T follicular helper cell (primary cell): ENCODE data around the gene EIF2AK2.
A peak's percentile ranks its signal among the peaks of the same experiment; 100 is the strongest.
"Not testable (repeated sequence)": the region's sequence is repeated elsewhere in the genome, so short reads cannot be mapped to it uniquely, and the experiment has no call there.

Source experiments
- DNase-seq: peaks from one replicate; pipeline ENCODE4 v3.0.0-alpha.2; 2020; ENCODE audit warnings: low read depth
- total RNA-seq, 2 experiments: gene quantifications; one replicate each; lab custom pipeline; 2026; lab: John Stamatoyannopoulos, UW

EIF2AK2 gene
- 45.0 to 76.1 reads per million in 2 experiments for total RNA-seq

GRCh38 chr2:37156857-37157714, at the start of gene EIF2AK2:
TSS of gene EIF2AK2 (minus strand) at chr2:37156980. CDS start at chr2:37147806, 9,174 bp downstream.
- DNase-seq = peak; percentile 82

- DNase-seq = no peak
These were observed 49.0 kb upstream of the EIF2AK2 start for GRCh38 chr2:37205689-37206341.

GRCh38 chr2:37205071-37205661, 48.4 kb upstream of the EIF2AK2 start:
- DNase-seq = not testable (repeated sequence)

- DNase-seq = no peak
These were observed 46.9 kb upstream of the EIF2AK2 start for GRCh38 chr2:37203708-37204107.

- no peak for DNase-seq
These were observed 45.0 kb upstream of the EIF2AK2 start for GRCh38 chr2:37201766-37202165.

- no peak for DNase-seq
These were observed 44.4 kb upstream of the EIF2AK2 start for GRCh38 chr2:37201208-37201607.

- DNase-seq = no peak
These were observed 41.9 kb upstream of the EIF2AK2 start for GRCh38 chr2:37198681-37199065.

GRCh38 chr2:37196320-37197195, 39.8 kb upstream of the EIF2AK2 start, which contains the start of gene CEBPZOS:
TSS of gene CEBPZOS (plus strand) at chr2:37196496. CDS start at chr2:37199705, 3,209 bp downstream.
- DNase-seq = peak; percentile 85

GRCh38 chr2:37195862-37196319, 39.1 kb upstream of the EIF2AK2 start:
- not testable (repeated sequence) for DNase-seq

GRCh38 chr2:37192551-37192950, 35.8 kb upstream of the EIF2AK2 start:
- DNase-seq = no peak

- DNase-seq = no peak
These were observed 35.0 kb upstream of the EIF2AK2 start for GRCh38 chr2:37191747-37192146.

GRCh38 chr2:37191253-37191652, 34.5 kb upstream of the EIF2AK2 start:
- DNase-seq = no peak

- no peak for DNase-seq
These were observed 33.5 kb upstream of the EIF2AK2 start for GRCh38 chr2:37190290-37190689.

GRCh38 chr2:37189452-37190153, 32.8 kb upstream of the EIF2AK2 start:
- no peak for DNase-seq

- no peak for DNase-seq
These were observed 31.8 kb upstream of the EIF2AK2 start, which contains the start of gene SULT6B1 for GRCh38 chr2:37188570-37188969. TSS of gene SULT6B1 (minus strand) at chr2:37188670. CDS start at chr2:37188640, 30 bp downstream.

- DNase-seq = no peak
These were observed 25.2 kb upstream of the EIF2AK2 start for GRCh38 chr2:37181726-37182684.

- DNase-seq = no peak
These were observed 23.9 kb upstream of the EIF2AK2 start for GRCh38 chr2:37180640-37181039.

- no peak for DNase-seq
These were observed 23.3 kb upstream of the EIF2AK2 start for GRCh38 chr2:37180006-37180639.

- no peak for DNase-seq
These were observed 17.0 kb upstream of the EIF2AK2 start for GRCh38 chr2:37173741-37174140.
